Measurements from ENCODE around the gene NPAT. TPM values are rescaled to one million over a fixed set of nuclear protein-coding genes. Genes with fewer than 3 reads are reported as not detected.

Gene NPAT
- total and polyA plus RNA-seq, 9 of the 15 experiments (the other 6 are each of a cell fraction or from before 2014, with no cell fraction given): 8.8 to 30.0 (median 22.1) TPM

GRCh38 chr11:108223348-108224149, 1.1 kb upstream of the NPAT start (continued):
- no peak for TF ChIP-seq CHD7 (IDR thresholded peaks at IDR 0.05; ENCODE audit: low read depth, low read length)
- TF ChIP-seq SMARCA5 (IDR thresholded peaks at IDR 0.05): no peak; the same call in 1 of the 2 replicates
- TF ChIP-seq ZBED1 (IDR thresholded peaks at IDR 0.05): peak; percentile 73; the same call in 1 of the 2 replicates
- peak; percentile 98 for TF ChIP-seq MITF (IDR thresholded peaks at IDR 0.05)
- TF ChIP-seq PML (IDR thresholded peaks at IDR 0.05; ENCODE audit: low read length): peak; percentile 92
- no peak for TF ChIP-seq TCFL5 (CRISPR knock-in tag; conservative IDR thresholded peaks at IDR 0.05)
- no peak for TF ChIP-seq FIP1L1 (IDR thresholded peaks at IDR 0.05; ENCODE audit: low read depth, low read length, poor library complexity, severe bottlenecking)
- TF ChIP-seq ZNF316 (IDR thresholded peaks at IDR 0.05): no peak
- no peak for TF ChIP-seq ZNF408 (CRISPR knock-in tag; IDR thresholded peaks at IDR 0.05; ENCODE audit: low read depth)
- TF ChIP-seq KAT8 (IDR thresholded peaks at IDR 0.05; ENCODE audit: low read depth): no peak
- TF ChIP-seq RBBP5 (IDR thresholded peaks at IDR 0.05; ENCODE audit: borderline replicate concordance, insufficient read depth, low read length, poor library complexity, severe bottlenecking): no peak
- no peak for TF ChIP-seq E2F4 (CRISPR knock-in tag; IDR thresholded peaks at IDR 0.05; ENCODE audit: low read depth)
- peak in 1 of 2 experiments; percentile 80; a peak in 2 of 4 replicates for TF ChIP-seq TEAD1 (CRISPR knock-in tag; IDR thresholded peaks at IDR 0.05)

All from K562 (cell line).